Activated naive CD8-positive, alpha-beta T cell (primary cell): ENCODE measurements around the gene KIF12.

Source experiments
- H3K27ac Mint-ChIP-seq: one replicate; pipeline ENCODE4 v1.8.0; 2021; ENCODE audit warnings: mixed read lengths
- H3K27me3 Mint-ChIP-seq: one replicate; pipeline ENCODE4 v1.8.0; 2021; ENCODE audit warnings: mixed read lengths
- H3K36me3 Mint-ChIP-seq: one replicate; pipeline ENCODE4 v1.8.0; 2021; ENCODE audit warnings: mixed read lengths
- H3K4me1 Mint-ChIP-seq: one replicate; pipeline ENCODE4 v1.8.0; 2021; ENCODE audit warnings: low read depth, mixed read lengths
- H3K4me3 Mint-ChIP-seq: one replicate; pipeline ENCODE4 v1.8.0; 2021; ENCODE audit warnings: mild to moderate bottlenecking, mixed read lengths
- H3K9me3 Mint-ChIP-seq: one replicate; pipeline ENCODE4 v1.8.0; 2021; ENCODE audit warnings: low read depth, mixed read lengths

KIF12 gene

DNA sequence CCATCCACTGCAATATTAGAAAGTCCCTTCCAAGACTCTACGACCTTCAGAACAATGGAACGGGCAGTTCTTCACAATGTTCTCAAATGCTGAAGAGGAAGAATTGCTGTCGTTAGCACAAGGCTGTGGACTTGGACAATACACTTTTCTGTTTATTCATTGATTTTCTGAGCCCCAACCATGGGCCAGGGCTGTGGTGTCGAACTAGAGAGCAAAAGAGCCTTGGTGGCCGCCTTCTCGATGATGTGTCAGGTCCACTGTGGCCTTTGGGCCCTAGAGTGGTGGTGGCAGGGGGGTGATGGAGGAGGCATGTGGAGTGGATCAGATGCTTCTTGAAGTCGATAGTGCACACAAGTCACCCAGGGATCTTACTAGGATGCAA is 18.5 kb upstream of the KIF12 start:
- H3K9me3 Mint-ChIP-seq, result no peaks in the 10 kb centered on the region
- no peaks in the 10 kb centered on the region for H3K4me1 Mint-ChIP-seq
- H3K36me3 Mint-ChIP-seq, result no peaks in the 10 kb centered on the region
- H3K4me3 Mint-ChIP-seq, result no peak overlapping the region
- peaks cover 17% of the 10 kb centered on the region for H3K27me3 Mint-ChIP-seq
- H3K27ac Mint-ChIP-seq, result no peak overlapping the region

- Mint-ChIP-seq H3K4me1 (no peaks in the 10 kb centered on the region), H3K27me3 (peaks cover 18% of the 10 kb centered on the region), H3K27ac (no peak overlapping the region), H3K9me3 (no peaks in the 10 kb centered on the region), H3K4me3 (no peak overlapping the region), H3K36me3 (no peaks in the 10 kb centered on the region)
Observed at GRCh38 chr9:114116126-114116747, 17.1 kb upstream of the KIF12 start.

DNA sequence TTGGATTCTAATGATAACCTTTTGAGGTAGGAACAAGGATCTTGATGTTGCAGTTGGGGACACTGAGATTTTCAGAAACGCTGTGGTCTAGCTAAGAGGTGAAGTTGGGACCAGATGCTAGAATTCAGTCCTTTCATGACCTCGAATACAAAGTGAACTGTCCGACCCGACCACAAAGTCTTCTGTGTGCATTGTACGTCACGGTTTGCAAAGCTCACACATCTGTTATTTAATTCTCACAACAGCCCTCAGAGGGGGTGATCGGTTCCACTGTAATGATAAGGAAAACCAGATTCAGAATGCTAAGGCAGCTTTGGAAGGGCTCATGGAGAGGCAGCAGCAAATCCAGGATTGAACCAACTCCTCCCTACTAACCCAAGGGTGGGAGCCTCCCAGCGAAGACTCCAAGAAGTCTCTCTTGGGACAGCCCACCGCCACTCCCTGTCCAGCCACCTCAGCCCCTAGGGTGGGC is 16.6 kb upstream of the KIF12 start:
- Mint-ChIP-seq H3K4me3 (no peak overlapping the region), H3K27me3 (peaks cover 18% of the 10 kb centered on the region), H3K4me1 (no peaks in the 10 kb centered on the region), H3K27ac (no peak overlapping the region), H3K9me3 (no peaks in the 10 kb centered on the region), H3K36me3 (no peaks in the 10 kb centered on the region)

DNA sequence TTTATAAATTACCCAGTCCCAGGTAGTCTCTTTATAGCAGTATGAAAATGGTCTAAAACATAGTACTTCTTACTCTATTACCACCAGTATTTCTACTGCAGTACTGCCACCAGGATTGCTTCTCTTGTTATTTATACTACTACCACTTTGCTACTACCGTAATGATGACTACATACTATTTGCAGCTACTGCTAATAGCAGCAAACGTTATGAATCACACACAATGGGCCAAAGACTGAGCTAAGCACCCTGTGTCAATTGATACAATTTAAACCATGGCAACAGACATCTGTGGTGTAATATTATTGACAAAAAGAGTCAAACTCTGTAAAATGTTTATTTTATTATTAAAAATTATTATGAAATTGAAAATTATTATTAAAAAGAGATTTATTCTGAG is 15.3 kb upstream of the KIF12 start:
- Mint-ChIP-seq H3K4me3 (no peak overlapping the region), H3K27ac (no peak overlapping the region), H3K36me3 (no peaks in the 10 kb centered on the region), H3K27me3 (peaks cover 18% of the 10 kb centered on the region), H3K4me1 (no peaks in the 10 kb centered on the region), H3K9me3 (no peaks in the 10 kb centered on the region)

DNA sequence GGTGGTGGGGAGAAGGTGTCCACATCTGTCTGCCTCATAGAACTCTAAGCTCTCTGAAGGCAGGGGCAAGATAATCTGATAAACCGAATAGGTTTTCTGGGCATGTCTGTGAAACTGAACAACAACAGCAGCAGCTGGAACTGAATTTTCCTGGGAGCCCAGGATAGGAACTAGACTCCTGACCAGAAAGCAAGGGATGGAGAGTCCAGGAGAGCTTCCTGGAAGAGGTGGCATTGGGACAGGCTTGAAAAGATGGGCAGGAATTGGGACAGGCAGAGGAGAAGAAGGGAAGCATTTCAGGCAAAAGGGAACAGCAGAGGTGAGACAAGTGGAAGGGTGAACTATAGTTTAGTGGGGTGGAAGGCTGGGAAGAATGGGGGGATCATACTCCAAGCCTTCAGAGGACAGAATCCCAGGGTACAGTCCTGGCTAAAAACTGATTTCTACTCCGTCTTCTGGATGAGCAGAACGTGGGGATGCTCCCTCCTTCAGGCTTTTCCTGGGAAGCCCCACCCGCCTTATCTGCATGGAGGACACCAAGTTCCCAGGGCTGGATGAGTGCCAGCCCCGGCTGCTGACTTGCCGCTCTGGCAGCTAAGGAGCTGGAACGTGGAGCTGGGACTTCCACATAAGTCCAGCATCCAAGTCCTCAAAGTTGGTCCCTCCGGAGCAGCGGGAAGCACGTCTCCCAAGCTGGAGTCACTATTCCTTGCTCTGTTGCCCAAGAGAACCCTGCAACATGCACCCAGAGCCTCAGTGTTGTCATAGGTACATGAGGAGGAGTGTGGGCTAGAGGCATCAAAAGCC is 13.9 kb upstream of the KIF12 start:
- Mint-ChIP-seq H3K9me3 (no peaks in the 10 kb centered on the region), H3K36me3 (no peaks in the 10 kb centered on the region), H3K27ac (no peak overlapping the region), H3K4me1 (no peaks in the 10 kb centered on the region), H3K27me3 (peaks cover 16% of the 10 kb centered on the region), H3K4me3 (no peak overlapping the region)

DNA sequence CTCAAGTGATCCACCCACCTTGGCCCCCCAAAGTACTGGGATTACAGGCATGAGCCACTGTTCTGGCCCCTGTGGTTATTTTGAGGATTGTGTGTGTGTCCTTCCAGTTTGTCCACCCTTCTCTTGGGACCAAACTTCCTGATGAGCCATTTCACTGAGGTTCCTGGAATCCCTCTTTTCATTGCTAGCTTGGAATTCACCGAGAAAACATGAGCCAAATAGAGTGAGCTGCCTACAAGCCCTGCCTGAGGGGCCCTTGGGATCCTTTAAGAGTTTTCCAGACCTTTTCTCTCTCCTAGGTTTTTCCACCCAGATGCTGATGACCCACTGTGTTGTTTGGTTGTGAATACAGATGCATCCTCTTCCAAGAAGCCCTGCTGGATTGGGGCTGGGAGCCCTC is 13.2 kb upstream of the KIF12 start:
- no peak overlapping the region for H3K4me3 Mint-ChIP-seq
- peaks cover 10% of the 10 kb centered on the region for H3K27me3 Mint-ChIP-seq
- H3K4me1 Mint-ChIP-seq, result no peaks in the 10 kb centered on the region
- H3K27ac Mint-ChIP-seq, result no peak overlapping the region
- H3K9me3 Mint-ChIP-seq, result no peaks in the 10 kb centered on the region
- no peaks in the 10 kb centered on the region for H3K36me3 Mint-ChIP-seq

DNA sequence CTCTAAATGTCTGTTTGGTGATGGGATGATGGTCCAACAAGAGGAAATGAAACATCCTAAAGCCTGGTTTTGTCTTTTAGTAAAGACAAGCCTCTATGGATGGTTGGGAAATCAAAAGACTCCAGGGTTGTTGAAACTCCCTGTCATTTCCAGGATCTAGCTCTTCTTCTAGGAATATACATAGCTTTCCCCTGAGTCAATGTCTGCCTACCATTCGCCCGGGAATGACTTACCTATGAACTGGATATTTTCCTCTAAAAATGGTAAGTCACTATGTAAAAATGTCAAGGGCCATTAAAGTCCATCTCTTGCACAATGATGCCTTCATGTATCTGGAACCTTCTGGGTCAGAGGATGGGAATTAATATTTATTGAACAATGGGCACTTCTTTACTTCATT is 11.1 kb upstream of the KIF12 start:
- H3K4me1 Mint-ChIP-seq, result no peaks in the 10 kb centered on the region
- peaks cover 7% of the 10 kb centered on the region for H3K27me3 Mint-ChIP-seq
- no peak overlapping the region for H3K4me3 Mint-ChIP-seq
- H3K27ac Mint-ChIP-seq, result no peak overlapping the region
- H3K36me3 Mint-ChIP-seq, result no peaks in the 10 kb centered on the region
- no peaks in the 10 kb centered on the region for H3K9me3 Mint-ChIP-seq

- H3K27me3 Mint-ChIP-seq, result peaks cover 7% of the 10 kb centered on the region
- H3K36me3 Mint-ChIP-seq, result no peaks in the 10 kb centered on the region
- H3K4me1 Mint-ChIP-seq, result no peaks in the 10 kb centered on the region
- H3K27ac Mint-ChIP-seq, result no peak overlapping the region
- H3K4me3 Mint-ChIP-seq, result no peak overlapping the region
- H3K9me3 Mint-ChIP-seq, result no peaks in the 10 kb centered on the region
Observed at GRCh38 chr9:114109124-114109523, 10.0 kb upstream of the KIF12 start.

- H3K4me1 Mint-ChIP-seq, result no peaks in the 10 kb centered on the region
- H3K36me3 Mint-ChIP-seq, result no peaks in the 10 kb centered on the region
- peaks cover 4% of the 10 kb centered on the region for H3K27me3 Mint-ChIP-seq
- H3K27ac Mint-ChIP-seq, result no peak overlapping the region
- H3K4me3 Mint-ChIP-seq, result no peak overlapping the region
- H3K9me3 Mint-ChIP-seq, result no peaks in the 10 kb centered on the region
Observed at GRCh38 chr9:114108016-114108833, 9.1 kb upstream of the KIF12 start.

DNA sequence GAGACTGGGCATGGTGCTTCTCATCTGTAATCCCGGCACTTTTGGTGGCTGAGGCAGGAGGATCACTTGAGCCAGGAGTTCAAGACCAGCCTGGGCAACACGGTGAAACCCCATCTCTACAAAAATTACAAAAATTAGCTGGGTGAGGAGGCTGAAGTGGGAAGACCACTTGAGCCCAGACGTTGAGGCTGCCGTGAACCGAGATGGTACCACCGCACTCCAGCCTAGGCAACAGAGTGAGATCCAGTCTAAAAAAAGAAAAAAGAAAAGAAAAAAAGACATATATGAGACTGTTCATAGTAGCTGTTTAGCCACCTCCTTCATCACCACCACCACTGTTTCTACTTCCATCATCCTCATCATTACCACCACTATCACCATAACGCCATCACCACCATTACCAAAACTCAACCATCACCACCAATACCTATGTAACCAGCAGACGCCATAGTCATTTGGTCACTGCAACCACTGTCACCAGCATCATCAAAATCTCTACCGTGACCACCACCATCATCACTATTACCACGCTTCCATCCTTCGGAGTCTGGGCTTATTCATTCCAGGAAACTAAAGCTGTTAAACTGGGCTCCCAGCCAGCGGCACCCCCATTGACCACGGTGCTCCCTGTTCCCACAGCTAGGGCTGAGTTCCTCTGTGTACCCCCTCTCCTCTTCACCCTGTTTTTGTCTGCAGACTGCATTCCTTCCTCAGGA is 8.4 kb upstream of the KIF12 start:
- Mint-ChIP-seq H3K4me3 (no peak overlapping the region), H3K27ac (no peak overlapping the region), H3K27me3 (peaks cover 3% of the 10 kb centered on the region), H3K9me3 (peaks cover 3% of the 10 kb centered on the region), H3K4me1 (no peaks in the 10 kb centered on the region), H3K36me3 (no peaks in the 10 kb centered on the region)

DNA sequence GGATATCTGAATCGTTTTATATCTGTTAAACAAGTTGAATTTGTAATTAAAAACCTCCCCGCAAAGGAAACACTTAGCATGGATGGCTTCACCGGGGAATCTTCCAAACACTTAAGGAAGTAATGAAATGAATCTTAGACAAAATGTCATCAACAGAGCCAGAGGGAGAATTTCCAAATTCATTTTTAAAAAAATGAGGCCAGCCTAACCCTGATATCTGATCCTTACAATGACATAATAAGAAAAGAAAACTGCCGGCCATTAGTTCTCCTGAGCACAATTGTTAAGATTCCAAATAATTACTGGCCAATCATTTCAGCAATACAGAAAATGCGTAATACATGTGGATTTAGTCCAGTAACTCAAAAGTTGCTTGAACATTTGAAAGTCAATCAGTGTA is 6.1 kb upstream of the KIF12 start:
- peaks cover 6% of the 10 kb centered on the region for H3K27me3 Mint-ChIP-seq
- no peak overlapping the region for H3K4me3 Mint-ChIP-seq
- no peaks in the 10 kb centered on the region for H3K4me1 Mint-ChIP-seq
- peaks cover 4% of the 10 kb centered on the region for H3K36me3 Mint-ChIP-seq
- no peak overlapping the region for H3K27ac Mint-ChIP-seq
- H3K9me3 Mint-ChIP-seq, result peaks cover 8% of the 10 kb centered on the region

DNA sequence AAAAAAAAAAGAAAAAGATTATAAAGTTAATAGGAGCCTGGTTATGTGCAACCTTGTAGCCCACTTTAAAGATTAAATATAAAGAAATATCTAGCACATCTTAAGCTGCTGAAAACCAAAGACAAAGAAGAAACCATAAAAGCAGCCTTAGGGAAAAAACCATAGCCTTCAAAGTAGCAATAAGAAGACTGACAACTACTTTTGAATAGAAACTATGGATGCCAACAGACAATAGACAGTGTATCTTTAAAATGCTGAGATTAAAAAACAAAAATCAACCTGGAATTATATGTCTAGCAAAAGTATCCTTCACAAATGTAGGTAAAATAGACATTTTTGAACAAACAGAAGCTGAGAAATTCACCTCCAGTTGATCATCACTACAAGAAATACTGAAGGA is 3.4 kb upstream of the KIF12 start:
- H3K4me1 Mint-ChIP-seq, result peaks cover 3% of the 10 kb centered on the region
- H3K36me3 Mint-ChIP-seq, result peaks cover 4% of the 10 kb centered on the region
- no peak overlapping the region for H3K27ac Mint-ChIP-seq
- H3K9me3 Mint-ChIP-seq, result peaks cover 8% of the 10 kb centered on the region
- H3K27me3 Mint-ChIP-seq, result peaks cover 10% of the 10 kb centered on the region
- H3K4me3 Mint-ChIP-seq, result no peak overlapping the region

GRCh38 chr9:114100536-114100935 is 1.4 kb upstream of the KIF12 start:
- Mint-ChIP-seq H3K9me3 (peaks cover 8% of the 10 kb centered on the region), H3K36me3 (peaks cover 4% of the 10 kb centered on the region), H3K4me3 (no peak overlapping the region), H3K27me3 (peaks cover 23% of the 10 kb centered on the region), H3K4me1 (peaks cover 9% of the 10 kb centered on the region), H3K27ac (no peak overlapping the region)

DNA sequence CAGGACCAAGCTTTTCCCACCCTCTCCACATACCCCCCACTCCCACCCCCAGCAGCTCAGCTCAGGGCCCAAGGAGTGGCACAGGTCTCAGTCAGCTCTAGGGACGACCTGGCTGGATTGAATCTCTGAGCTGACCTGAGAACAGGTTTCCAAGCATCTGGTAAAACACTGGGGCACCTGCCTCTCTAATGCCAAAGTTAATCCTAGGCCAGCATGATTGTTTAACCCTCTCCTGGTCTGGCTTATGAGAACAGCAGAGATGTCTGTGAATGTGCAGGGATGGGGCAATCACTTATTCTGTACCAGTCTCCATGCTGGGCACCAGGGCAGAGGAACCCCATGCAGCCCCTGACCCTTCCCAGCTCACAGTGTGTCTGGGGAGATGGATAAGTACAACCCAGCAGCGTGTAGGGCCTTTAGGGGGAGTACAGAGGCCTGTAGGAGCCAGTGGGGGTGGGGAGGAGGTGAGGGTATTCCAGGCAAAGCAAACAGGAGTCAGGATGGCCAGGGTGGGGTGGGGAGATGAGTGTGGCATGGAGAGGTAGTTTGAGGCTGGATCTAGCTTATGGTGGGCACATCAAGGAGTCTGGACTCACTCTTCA is 678 bp upstream of the KIF12 start:
- Mint-ChIP-seq H3K27me3 (peaks cover 23% of the 10 kb centered on the region), H3K27ac (no peak overlapping the region), H3K36me3 (peaks cover 4% of the 10 kb centered on the region), H3K4me1 (peaks cover 9% of the 10 kb centered on the region), H3K4me3 (no peak overlapping the region), H3K9me3 (peaks cover 8% of the 10 kb centered on the region)
